Activated CD8-positive, alpha-beta memory T cell treated with anti-CD3 and anti-CD28 coated beads for 4 hours (primary cell): ENCODE data around the gene UNC13C.

ENCODE experiments used
- DNase-seq, 2 donors: peaks; one replicate each; pipeline ENCODE4 v3.0.0-alpha.2; 2020; ENCODE audit warnings: low read depth in 2 of 2

Gene UNC13C

DNA sequence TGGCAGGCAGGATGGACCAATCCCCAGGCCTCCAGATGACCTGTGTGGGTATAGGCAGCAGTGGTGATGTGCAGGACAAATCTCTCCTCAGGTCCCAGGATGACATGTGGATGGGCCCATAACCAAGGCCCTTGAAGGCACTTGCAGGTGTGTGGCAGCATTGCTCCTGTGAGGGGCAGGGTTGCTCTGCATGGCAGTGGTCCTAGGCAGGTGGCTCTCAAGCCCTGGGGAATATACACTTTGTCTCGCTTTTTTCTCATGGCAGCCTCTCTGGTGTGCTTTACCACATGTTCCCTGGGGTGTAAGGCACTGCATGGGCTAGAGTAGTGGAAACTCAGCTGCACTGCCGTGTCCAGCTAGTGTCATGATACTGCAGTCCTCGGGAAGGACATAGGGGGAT is 503.6 kb downstream of the UNC13C start:
- no peak for DNase-seq

DNA sequence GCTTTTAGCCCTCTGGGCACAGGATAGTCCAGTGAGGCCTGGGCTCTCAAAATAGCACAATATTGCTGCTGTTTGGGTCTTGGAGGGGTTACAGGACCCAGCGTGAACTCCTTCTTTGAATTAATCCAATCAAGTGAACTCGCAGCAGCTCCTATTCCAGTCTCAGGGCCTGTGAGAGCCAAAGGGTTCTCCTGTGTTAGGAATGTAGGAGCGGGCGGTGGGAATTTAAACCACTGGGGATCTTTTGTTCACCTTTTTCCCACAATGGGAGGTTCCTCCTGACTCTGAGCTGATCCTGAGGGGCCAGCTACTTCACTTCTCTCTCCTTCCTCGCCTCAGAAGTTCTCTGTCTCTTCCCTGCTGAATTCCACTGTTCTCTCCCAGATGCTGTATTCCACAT is 504.0 kb downstream of the UNC13C start:
- DNase-seq: no peak

DNA sequence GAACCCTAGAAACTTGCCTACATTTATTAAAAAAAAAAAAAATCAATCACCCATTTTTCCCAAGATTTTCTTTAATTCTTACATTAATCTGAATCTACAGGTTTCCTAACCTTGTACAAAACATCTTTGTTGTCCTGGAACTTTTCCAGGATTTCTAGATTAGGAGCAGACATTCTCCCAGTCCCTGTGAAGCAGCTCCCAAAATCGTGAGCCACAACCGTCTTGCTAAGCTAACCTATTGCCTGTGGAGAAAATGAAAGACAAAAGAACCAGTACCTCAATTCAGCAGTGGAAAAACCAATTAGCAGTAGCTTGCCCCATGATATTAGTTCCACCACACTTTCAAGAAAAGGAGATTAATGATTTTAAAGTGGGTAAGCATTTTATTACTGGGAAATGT is 522.1 kb downstream of the UNC13C start:
- no peak for DNase-seq

DNA sequence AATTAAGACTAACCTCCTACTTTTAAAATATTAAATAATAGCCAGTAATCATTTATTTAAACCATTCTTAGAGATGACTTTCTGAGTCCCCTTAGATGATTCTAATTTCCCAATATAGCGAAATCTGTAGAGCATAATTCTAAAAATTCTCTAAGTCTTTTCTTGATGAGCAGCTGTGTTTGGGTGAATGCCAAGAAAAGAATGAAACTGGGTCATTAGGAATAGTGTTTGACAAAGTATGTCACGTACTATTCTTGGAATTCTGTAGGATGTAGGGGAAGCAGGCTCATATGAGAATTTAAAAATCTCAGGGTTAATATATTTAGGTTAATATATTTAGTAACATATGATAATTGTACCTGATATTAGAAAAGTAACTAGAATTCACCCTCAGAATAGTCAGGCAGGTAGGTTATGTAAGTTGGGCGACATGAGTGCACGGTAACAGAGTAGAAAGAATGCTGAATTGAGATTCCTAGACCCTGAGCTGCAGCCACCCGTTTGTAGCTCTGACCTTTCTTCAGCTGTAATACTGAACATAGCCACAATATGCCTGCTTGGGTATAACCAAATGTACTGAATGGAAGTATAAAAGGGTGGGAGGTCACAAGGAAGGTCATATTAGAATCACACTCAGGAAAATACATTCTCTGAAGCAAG is 524.3 kb downstream of the UNC13C start:
- DNase-seq: no peak

DNA sequence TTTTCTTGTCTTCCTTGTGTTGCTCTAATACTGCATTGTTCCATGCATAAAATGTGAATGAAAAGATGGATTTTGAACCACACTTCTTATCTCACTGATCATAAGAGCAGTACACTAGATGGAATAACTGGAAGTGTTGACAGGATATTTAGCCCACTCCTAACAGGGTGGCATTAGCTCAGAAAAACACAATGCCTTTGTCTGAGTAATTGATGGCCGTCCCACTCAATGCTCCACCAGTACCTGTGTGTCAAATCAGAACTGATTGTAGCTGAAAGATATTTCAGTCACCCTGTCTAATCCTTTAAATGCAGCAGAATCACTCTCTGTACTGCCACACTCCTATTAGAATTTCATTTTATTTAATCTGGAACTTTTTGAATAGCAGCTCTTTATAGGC is 526.5 kb downstream of the UNC13C start:
- DNase-seq: no peak

DNA sequence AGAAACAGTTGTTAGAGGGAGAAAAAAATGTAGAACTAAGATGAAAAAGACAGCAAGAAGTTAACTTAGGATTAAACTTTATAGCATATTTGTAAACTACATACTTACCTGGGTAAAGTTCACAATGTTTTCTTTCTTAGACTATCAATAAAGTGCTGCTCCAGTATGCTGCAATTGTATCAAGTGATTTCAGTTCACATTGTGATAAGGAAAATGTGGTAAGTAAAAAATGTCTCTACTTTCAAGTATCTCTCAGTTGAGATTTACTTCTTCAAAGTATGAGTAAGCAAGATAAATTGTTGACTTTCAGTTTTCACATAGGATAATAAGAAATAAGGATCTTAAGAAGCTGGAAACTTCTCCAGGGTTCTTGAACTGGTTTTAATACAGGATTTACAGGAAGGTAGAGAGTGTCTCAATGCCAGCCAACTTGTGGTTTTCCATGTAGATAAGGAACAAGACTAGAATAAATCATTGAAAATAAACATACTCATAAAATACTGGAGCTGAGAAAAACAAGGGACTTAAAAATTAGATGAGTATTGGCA is 528.8 kb downstream of the UNC13C start:
- DNase-seq: no peak

DNA sequence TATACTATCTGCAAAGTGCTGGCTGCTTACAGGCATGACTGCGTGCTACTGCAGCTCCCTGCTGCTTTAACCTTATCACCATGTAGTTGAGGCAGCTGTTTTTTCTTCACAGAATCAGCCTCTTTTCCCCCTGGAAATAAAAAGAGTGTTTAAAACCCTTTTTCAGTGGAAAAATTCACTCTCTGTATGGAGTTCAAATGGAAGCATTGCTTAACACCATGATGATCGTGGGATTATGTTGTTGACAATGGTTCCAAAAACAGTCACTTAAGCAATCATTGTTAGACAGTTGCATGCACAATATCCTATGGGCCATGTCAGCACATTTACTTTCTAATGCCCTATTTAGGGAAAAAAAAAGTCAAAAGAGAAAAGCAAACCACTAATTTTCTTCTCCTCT is 536.4 kb downstream of the UNC13C start:
- DNase-seq: no peak

DNA sequence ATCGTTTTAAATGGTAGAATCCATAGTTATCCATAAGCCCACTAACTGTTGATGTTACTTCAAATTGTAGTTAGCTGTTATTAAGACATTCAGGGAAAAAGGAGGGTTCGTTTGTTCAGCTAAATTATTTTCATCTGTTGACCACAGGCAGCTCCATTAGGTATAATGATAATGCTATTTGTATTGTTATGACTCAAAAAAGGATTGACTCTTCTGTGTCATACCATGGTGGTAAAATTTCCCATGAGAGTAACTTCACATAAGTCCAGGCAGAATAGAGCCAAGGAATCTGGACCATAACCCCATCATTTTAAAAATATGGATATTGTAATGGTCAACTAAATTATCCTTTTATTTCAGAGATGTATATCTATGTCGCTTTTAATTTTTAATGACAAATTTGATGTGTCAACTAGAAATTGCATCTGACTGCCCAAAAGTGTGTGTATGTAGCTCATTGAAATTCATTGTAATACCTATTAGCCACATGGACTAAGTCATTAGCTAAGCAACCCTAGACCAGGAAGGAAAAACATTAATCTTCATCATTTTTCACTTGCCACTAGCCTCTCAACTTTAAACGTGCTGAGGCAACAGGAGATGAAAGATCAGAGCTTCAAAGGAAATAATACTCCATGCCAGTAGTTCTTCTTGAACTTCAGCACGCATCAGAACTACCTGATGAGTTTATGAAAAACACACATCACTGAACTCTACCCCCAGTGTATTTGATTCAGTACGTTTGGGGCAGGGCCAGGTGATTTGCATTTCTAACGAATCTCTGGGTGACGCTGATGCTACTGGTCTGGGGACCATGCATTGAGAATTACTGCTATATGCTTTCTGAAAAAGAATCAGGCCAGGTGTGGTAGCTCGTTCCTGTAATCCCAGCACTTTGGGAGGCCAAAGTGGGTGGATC is 537.7 kb downstream of the UNC13C start:
- DNase-seq: no peak

DNA sequence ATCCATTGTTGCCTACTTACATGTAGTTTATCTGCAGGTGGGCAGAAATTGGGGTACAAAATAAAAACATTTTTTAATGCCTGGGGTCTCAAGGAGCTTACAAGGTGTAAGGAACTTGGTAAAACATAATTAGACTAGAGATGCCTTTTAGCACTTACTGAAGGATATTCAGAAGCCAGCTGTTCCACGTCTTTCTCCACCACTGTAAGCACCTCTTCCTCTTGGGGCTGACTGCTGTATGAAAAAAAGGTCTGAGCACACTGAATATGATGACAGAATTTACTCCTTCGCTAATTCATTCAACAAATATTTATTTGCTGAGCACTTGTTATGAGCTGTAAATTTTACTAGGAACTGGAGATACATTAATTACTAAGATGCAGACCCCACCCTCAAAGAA is 539.1 kb downstream of the UNC13C start:
- DNase-seq: no peak

DNA sequence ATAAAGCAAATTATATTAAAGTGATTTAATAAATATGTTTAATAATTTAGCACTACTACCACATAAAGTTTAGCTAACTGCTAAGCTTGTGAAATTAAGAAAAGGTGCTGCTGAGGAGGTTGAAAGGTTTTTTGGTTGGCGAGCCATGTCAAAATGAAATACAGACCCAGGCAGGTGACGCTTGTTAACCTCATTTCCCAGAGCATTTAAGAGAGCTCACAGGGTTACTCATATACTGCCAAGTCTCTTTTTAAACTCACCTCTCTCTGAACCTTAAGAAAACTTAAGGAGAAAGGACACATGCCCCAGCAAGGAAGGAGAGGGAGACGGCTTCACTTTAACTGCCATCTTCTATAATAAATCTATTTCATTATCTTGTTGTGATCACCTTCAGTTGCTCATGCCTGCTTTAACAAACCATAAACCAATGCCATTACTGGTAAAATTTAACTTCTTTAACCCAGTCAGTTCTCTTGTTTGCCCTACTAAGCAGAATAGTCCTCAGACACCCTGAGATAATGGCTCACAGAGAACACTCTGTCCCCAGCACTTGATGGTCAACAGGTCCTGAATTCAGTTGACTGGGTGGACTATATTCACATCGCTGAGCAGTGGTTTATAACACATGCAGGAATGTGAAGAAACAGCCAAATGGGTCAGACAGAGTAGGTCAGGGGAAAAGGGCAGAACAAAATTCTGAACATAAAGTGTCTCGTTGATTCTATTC is 540.1 kb downstream of the UNC13C start:
- no peak for DNase-seq

DNA sequence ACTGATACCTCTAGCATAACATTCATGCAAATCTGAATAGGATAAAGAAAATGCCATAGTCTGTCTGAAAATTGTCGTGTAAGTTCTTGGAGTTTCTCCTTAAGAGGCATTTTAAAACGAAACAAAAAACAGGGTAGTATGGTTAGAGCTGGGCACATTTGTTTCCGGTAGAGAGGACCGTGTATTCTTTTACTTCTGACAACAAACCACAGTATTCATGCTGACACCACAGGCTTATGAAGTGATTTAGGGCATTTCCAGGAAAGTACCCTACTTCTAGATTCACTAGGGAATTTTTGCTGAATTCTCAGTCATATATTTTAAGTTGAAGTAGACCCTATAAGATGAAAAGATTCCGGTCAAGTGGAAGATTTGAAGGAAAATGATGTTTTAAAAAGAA is 541.3 kb downstream of the UNC13C start:
- no peak for DNase-seq

DNA sequence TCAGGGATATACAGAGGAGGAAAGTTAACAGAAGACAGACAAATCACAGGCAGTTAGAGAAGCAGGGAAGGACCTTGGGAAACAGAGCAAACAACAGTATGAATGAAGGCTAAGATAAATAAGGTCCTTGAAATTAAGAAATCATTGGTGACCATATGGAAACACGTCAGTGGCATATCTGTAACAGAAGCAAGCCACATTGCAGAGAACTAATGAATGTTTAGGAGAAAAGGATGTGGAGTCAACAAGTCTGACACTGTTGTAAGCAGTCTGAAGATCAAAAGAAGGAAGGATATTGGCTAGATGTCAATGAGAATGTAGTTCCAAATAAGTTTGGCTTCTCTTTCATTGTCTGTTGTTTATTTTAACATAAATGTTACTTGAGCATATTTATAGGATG is 542.4 kb downstream of the UNC13C start:
- DNase-seq: no peak

DNA sequence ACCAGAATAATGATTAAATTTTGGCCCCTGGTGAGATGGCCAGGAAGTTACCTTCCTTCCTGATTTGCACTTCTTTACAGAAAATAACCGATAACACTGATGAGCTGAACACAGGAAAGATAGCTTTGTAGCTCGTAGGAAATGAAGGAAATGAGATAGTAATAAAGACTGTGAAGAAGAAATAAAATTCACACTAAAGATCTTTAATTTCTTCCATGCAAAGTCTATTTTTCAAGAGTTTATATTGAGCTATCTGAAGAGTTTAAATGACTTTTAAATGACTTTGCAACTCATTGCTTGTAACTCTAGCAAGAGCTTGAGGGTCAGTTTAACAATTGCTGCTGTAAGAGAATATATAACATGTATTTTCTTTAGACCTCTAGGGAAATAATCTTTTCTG is 543.0 kb downstream of the UNC13C start:
- DNase-seq: no peak

DNA sequence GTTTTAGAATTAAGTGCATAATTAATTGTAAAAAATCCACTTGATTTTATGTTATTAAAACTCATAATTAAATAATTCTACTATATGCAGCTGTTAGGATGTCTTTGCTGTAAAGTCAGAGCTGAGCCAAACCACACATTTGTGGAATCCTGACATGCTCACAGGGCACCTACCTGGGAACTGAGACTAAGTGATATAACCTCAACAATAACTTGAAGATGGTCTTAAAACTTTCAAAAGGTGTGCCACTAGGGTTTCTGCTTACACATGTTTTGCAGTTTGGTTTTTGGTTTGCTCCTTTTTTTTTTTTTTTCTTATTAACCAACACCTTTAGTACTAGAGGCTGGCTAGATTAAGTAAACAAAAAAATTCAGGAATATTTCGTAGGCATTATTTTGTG is 549.8 kb downstream of the UNC13C start:
- no peak for DNase-seq

DNA sequence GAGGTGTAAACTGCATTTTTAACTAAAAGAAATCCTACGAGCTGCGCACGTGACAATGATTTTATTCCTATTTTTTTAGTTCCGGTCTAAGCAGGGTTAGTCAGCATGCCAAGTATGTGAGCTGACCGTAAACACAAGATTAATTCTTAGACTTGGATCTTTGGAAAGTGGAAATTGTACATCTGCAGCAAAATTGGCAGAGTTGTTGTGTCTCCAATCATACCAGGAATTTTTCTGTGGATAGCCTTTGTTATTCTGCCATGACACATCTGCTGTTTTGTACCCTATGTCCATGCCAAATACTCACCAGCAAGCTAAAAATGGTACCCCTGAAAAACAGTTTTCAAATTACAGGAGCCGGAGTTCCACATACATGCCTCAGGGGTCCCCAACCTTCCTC is 562.5 kb downstream of the UNC13C start:
- DNase-seq: no peak

DNA sequence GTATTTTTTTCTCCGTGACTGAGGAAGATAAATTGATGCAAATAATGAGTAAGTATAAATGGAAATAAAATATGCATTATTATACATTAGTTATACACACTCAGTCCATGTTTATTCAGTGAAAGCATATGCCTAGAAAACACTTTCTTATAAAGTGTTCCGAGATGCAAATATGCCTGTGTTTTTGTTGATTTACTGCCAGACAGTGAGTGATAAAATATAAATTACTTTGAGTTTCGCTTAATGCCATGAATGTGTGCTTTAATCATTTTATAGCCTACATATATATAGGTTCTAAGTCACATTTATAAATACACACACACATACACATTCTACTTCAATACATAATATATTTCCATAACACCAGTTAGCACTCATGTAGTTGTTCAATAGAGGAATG is 569.2 kb downstream of the UNC13C start:
- DNase-seq: no peak

DNA sequence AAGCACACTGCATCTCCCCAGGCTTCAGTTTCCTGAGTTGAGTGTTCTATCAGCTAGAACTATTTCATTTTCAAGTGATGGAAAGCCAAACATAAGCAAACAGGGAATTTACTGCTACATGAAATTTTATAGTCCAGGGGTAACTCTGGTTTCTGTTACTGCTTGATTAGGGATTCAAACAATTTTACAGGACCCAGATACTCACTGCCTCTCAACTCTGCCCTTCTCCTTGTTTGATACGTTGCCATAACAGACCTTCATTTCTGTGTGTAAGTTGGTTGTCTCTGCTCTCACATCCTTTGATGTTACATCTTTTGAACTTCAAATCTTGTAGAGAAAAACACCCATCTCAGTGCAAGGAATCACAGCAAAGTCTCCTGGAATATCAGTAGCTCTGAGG is 572.7 kb downstream of the UNC13C start:
- DNase-seq: no peak

DNA sequence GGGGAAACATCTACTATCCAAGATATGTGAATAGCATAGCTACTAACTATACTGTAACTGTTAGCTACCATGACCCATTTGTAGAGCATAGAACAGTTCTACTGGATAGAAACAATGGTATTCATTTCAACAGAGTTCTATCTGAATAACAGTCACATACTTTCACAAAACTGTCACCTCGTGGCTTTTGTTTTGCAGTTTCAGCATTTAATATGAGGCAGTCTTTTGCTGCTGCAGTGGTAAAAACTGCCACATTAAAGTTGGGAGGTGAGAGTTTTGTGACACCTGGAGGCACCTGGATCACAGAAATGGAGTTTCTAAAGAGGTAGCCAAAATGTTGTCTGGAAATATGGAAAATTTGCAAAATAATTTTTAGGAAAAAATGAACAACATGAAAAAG is 578.0 kb downstream of the UNC13C start:
- DNase-seq: no peak

DNA sequence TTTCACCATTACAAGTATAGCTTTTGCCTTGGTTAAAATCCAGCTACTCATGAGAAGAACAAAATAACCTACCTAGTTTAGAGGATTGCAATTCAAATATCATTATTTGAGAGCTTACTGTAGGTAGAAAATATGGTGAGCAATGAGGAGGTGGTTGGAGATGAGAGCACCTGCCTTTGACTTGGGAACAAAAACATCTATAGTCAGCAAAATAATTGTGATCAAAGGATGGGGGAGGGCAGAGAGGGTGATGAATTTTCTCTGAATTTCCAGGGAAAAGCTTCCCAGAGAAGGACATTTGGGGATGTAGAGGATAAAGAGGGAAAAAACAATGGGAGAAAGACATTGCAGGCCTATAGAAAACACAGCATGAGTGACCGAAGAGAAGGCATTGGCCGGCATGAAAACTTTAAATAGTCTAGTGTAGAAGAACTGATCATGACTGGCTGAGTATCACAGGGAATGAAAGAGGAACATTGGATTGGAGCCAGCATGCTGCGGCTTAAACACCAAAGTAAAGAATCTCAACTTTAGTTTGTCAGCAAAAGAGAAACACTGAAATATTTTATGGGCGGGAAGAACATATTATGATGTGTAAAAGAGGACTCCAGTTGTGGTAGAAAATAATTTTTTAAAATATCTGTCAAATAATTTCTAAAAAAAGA is 581.3 kb downstream of the UNC13C start:
- no peak for DNase-seq

DNA sequence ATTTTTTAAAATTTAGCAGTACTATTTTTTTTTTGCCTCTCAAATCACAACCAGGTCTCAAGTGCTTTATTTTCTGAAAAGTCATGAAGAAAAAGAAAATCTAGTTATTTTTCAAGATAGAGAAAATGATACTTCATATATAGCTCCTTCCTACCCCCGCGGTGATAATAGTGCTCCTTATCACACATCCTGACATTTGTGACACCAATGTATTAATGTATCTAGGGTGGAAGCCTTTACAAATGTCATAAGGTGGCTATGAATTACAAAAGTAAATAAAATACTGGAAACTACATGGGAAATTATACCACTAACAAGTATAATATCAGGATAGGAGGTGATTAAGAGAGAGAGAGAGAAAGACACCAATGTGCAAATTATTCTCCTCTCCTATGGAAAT is 582.2 kb downstream of the UNC13C start:
- DNase-seq: no peak

DNA sequence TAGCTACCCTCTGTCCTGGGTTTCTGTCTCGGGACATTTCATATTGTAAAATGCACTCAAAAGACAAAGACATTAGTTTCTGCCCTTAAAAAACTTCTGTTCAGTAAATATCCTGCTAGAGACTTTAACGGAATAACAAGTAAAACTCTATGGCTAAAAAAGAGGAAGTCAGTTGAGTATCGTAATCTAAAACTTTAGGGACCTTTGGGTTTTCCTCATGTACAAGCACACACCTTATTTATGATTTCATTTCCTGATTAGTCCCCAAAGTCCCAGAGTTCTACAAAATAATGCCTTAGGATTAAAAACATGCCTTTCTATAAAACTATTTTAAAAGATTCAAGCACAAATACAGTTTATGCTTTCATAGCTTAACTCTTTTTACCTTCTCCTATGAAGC is 585.9 kb downstream of the UNC13C start:
- DNase-seq: no peak

DNA sequence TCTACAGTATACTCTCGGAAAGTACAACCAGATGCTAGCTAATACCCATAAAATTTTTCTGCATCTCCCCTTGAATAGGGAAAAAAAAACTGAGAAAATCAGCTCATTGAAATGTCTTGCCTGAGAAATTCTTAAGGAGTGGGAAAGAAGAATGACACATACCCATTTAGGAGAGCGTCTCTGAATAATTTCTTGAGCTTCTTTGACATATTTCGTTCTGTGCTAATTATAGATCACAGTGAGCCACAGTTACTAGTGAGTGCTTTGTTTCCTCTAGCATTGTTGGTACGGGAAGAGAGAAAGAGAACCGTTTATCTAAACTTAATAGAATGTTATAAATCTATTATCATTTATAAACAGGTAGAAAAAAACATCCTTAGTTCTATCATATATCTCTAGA is 588.4 kb downstream of the UNC13C start:
- DNase-seq: no peak
